Hepatocyte (in vitro differentiated cells): ENCODE measurements around the gene CARD18.

Experiments used
- EZH2phosphoT487 ChIP-seq: fragments of 200-600 bp; sonication (generic); IDR thresholded peaks from one replicate; pipeline ENCODE4 v1.6.1; 2018; ENCODE audit warnings: antibody characterized with exemption, mild to moderate bottlenecking, low read depth, moderate library complexity; ENCODE audit not compliant: unreplicated experiment, severe bottlenecking
- TF ChIP-seq, protein P1 (sequence below): fragments of 200-600 bp; sonication (generic); IDR thresholded peaks from 2 replicates; pipeline ENCODE4 v1.5.1; 2016; ENCODE audit warnings: antibody characterized with exemption, mild to moderate bottlenecking; ENCODE audit not compliant: poor library complexity

DNA sequence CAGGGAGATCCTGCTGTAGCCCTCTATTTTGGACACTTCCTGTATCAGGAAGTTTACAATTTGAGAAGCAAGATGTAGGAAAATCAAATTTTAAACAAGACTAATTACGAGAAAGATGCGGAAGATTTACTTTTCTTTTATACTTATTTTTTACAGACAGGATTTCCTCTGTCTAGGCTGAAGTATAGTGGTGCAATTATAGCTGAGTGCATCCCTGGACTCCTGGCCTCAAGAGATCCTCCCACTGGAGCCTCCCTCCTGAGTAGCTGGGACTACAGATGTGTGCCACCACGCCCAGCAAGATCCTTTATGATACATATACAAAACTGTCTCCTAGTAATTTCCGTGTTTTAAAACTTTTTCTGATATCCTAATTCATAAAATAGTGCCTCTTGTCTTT is 17.2 kb upstream of the CARD18 start:
- no peak for TF ChIP-seq EZH2phosphoT487
- TF ChIP-seq, protein P1, sequence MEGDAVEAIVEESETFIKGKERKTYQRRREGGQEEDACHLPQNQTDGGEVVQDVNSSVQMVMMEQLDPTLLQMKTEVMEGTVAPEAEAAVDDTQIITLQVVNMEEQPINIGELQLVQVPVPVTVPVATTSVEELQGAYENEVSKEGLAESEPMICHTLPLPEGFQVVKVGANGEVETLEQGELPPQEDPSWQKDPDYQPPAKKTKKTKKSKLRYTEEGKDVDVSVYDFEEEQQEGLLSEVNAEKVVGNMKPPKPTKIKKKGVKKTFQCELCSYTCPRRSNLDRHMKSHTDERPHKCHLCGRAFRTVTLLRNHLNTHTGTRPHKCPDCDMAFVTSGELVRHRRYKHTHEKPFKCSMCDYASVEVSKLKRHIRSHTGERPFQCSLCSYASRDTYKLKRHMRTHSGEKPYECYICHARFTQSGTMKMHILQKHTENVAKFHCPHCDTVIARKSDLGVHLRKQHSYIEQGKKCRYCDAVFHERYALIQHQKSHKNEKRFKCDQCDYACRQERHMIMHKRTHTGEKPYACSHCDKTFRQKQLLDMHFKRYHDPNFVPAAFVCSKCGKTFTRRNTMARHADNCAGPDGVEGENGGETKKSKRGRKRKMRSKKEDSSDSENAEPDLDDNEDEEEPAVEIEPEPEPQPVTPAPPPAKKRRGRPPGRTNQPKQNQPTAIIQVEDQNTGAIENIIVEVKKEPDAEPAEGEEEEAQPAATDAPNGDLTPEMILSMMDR = no peak
